GM23338 (cell line): ENCODE measurements around the gene CCDC28A. TPM values are rescaled to one million over a fixed set of nuclear protein-coding genes. Genes with fewer than 3 reads are reported as not detected.

Experiments used
- ATAC-seq: fragments of 200-7000 bp; cut with Tn5 transposase; 3 replicates; pipeline ENCODE4 v1.9.1; 2020
- DNase-seq: peaks from one replicate; pipeline ENCODE4 v3.0.0-alpha.2; 2015; ENCODE audit warnings: low spot score
- H2AFZ ChIP-seq: fragments of 200-600 bp; sonication (generic); 2 replicates; pipeline ENCODE4 v1.8.0; 2016; ENCODE audit warnings: antibody characterized with exemption, mild to moderate bottlenecking, moderate library complexity
- H3F3A ChIP-seq: fragments of 200-600 bp; sonication (generic); replicated peaks from 2 replicates; pipeline ENCODE4 v1.8.0; 2017; ENCODE audit warnings: antibody characterized with exemption, mixed run types, low read depth
- H3K27ac ChIP-seq: fragments of 200-600 bp; sonication (generic); 2 replicates; pipeline ENCODE4 v1.6.1; 2016; ENCODE audit warnings: low read depth
- H3K27me3 ChIP-seq: fragments of 200-600 bp; sonication (generic); 2 replicates; pipeline ENCODE4 v1.8.0; 2016; ENCODE audit warnings: mild to moderate bottlenecking, mixed run types, moderate library complexity; ENCODE audit not compliant: insufficient read depth
- H3K36me3 ChIP-seq: fragments of 200-600 bp; sonication (generic); 2 replicates; pipeline ENCODE4 v1.8.0; 2016; ENCODE audit warnings: mild to moderate bottlenecking; ENCODE audit not compliant: insufficient read depth
- H3K4me1 ChIP-seq: fragments of 200-600 bp; sonication (generic); 2 replicates; pipeline ENCODE4 v1.8.0; 2016; ENCODE audit warnings: mild to moderate bottlenecking, moderate library complexity; ENCODE audit not compliant: insufficient read depth
- H3K4me2 ChIP-seq: fragments of 200-600 bp; sonication (generic); 2 replicates; pipeline ENCODE4 v1.7.1; 2017; ENCODE audit warnings: mixed run types
- H3K4me3 ChIP-seq: fragments of 200-600 bp; sonication (generic); 2 replicates; pipeline ENCODE4 v1.6.1; 2016; ENCODE audit warnings: mixed run types
- H3K79me2 ChIP-seq: fragments of 200-600 bp; sonication (generic); replicated peaks from 2 replicates; pipeline ENCODE4 v1.8.0; 2017; ENCODE audit warnings: mild to moderate bottlenecking; ENCODE audit not compliant: insufficient read depth
- H3K9me2 ChIP-seq: fragments of 200-600 bp; sonication (generic); 2 replicates; pipeline ENCODE4 v1.8.0; 2017; ENCODE audit not compliant: insufficient read depth
- H4K20me1 ChIP-seq: fragments of 200-600 bp; sonication (generic); replicated peaks from 2 replicates; pipeline ENCODE4 v1.8.0; 2017; ENCODE audit warnings: mild to moderate bottlenecking; ENCODE audit not compliant: insufficient read depth
- H3K27ac Mint-ChIP-seq: 2 replicates; pipeline ENCODE4 v1.8.0; 2020; ENCODE audit warnings: inconsistent platforms, mild to moderate bottlenecking, moderate library complexity, mixed read lengths
- H3K27me3 Mint-ChIP-seq: 3 replicates; pipeline ENCODE4 v1.8.0; 2022; ENCODE audit warnings: low read depth, mild to moderate bottlenecking, moderate library complexity, mixed read lengths, inconsistent platforms; ENCODE audit not compliant: insufficient read depth, poor library complexity
- H3K36me3 Mint-ChIP-seq: 3 replicates; pipeline ENCODE4 v1.8.0; 2021; ENCODE audit warnings: low read depth, mild to moderate bottlenecking, inconsistent platforms, moderate library complexity, mixed read lengths
- H3K4me1 Mint-ChIP-seq: 3 replicates; pipeline ENCODE4 v1.8.0; 2020; ENCODE audit warnings: mild to moderate bottlenecking, inconsistent platforms, mixed read lengths
- H3K4me3 Mint-ChIP-seq: 3 replicates; pipeline ENCODE4 v1.8.0; 2021; ENCODE audit warnings: moderate library complexity, mild to moderate bottlenecking, inconsistent platforms, mixed read lengths
- H3K9me3 Mint-ChIP-seq: 3 replicates; pipeline ENCODE4 v1.8.0; 2020; ENCODE audit warnings: moderate library complexity, mild to moderate bottlenecking, inconsistent platforms, mixed read lengths
- CREB1 ChIP-seq: fragments of 250-450 bp; sonication (Bioruptor Pico); IDR thresholded peaks from 2 replicates; pipeline ENCODE4 v1.5.0; 2020; ENCODE audit warnings: low read depth, mild to moderate bottlenecking, moderate library complexity
- ETS1 ChIP-seq: IDR thresholded peaks from 2 replicates; pipeline ENCODE4 v1.6.1; 2016; ENCODE audit warnings: antibody characterized with exemption
- EZH2 ChIP-seq: fragments of 200-600 bp; sonication (generic); IDR thresholded peaks from one replicate; pipeline ENCODE4 v1.8.0; 2017; ENCODE audit warnings: antibody characterized with exemption, mild to moderate bottlenecking, low read depth; ENCODE audit not compliant: unreplicated experiment
- EZH2phosphoT487 ChIP-seq: fragments of 200-600 bp; sonication (generic); IDR thresholded peaks from one replicate; pipeline ENCODE4 v1.8.1; 2018; ENCODE audit warnings: antibody characterized with exemption; ENCODE audit not compliant: unreplicated experiment
- NANOG ChIP-seq: IDR thresholded peaks from 2 replicates; pipeline ENCODE4 v1.6.1; 2016; ENCODE audit warnings: antibody characterized with exemption, borderline replicate concordance
- REST ChIP-seq: IDR thresholded peaks from one replicate; pipeline ENCODE4 v1.6.1; 2018; ENCODE audit warnings: antibody characterized with exemption; ENCODE audit not compliant: unreplicated experiment
- ZNF114 ChIP-seq: fragments of 250-450 bp; sonication (Bioruptor Pico); IDR thresholded peaks from 2 replicates; pipeline ENCODE4 v1.5.0; 2020; ENCODE audit warnings: mild to moderate bottlenecking, moderate library complexity
- polyA plus RNA-seq: library from polyadenylated mRNA; unstranded; fragments of >200 nt; fragmentation: Nextera tagmentation; extraction: Ambion mirVana; gene quantifications from 2 replicates; pipeline ENCODE4 v1.2.1, GENCODE V29; 2016
- total RNA-seq: library from RNA; depleted of rRNA; stranded (reverse); fragments of >200 nt; shearing (Covaris generic); gene quantifications from 2 replicates; pipeline ENCODE4 v1.2.3, GENCODE V29; 2014
- TF ChIP-seq, protein P1 (sequence below), 2 experiments: fragments of 200-600 bp in 1 of 2; sonication (generic) in 1 of 2; conservative IDR thresholded peaks; 2 replicates each; pipeline versions ENCODE4 v1.5.1 to v1.6.1; 2016 to 2017; ENCODE audit warnings: antibody characterized with exemption in 2 of 2, low read depth in 2 of 2, mild to moderate bottlenecking in 2 of 2, moderate library complexity in 1 of 2

Gene CCDC28A
- total and polyA plus RNA-seq, 2 experiments from 2014 or later: 11.2 to 14.0 TPM

DNA sequence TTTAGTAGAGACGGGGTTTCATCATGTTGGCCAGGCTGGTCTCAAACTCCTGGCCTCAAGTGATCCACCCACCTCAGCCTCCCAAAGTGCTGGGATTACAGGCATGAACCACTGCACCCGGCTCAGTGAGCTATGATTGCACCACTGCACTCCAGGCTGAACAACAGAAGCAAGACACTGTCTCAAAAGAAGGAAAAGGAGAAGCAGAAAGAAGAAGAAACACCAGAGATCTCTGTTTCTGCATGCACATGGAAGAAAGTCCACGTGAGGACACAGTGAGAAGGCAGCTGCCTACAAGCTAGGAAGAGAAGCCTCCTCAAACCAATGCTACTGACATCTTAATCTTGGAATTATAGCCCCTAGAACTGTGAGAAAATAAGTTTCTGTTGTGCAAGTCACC lies 38.3 kb downstream of the CCDC28A start:
- Mint-ChIP-seq H3K36me3 (no peaks in the 10 kb centered on the region), H3K27ac (no peak overlapping the region), H3K4me1 (peaks cover 5% of the 10 kb centered on the region), H3K9me3 (no peaks in the 10 kb centered on the region), H3K4me3 (no peak overlapping the region), H3K27me3 (peaks cover 6% of the 10 kb centered on the region)
- no peaks in the 10 kb centered on the region for H3K27me3 ChIP-seq
- no peak overlapping the region for H3K4me3 ChIP-seq
- H3K9me2 ChIP-seq: no peaks in the 10 kb centered on the region
- no peaks in the 10 kb centered on the region for H3K79me2 ChIP-seq
- ATAC-seq: no peak
- H3K36me3 ChIP-seq: no peaks in the 10 kb centered on the region
- TF ChIP-seq ETS1 (no peak), EZH2 (no peak), REST (no peak), ZNF114 (no peak)
- TF ChIP-seq, protein P1, sequence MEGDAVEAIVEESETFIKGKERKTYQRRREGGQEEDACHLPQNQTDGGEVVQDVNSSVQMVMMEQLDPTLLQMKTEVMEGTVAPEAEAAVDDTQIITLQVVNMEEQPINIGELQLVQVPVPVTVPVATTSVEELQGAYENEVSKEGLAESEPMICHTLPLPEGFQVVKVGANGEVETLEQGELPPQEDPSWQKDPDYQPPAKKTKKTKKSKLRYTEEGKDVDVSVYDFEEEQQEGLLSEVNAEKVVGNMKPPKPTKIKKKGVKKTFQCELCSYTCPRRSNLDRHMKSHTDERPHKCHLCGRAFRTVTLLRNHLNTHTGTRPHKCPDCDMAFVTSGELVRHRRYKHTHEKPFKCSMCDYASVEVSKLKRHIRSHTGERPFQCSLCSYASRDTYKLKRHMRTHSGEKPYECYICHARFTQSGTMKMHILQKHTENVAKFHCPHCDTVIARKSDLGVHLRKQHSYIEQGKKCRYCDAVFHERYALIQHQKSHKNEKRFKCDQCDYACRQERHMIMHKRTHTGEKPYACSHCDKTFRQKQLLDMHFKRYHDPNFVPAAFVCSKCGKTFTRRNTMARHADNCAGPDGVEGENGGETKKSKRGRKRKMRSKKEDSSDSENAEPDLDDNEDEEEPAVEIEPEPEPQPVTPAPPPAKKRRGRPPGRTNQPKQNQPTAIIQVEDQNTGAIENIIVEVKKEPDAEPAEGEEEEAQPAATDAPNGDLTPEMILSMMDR (conservative IDR thresholded peaks at IDR 0.05; ENCODE audit: low read depth in 2 of 2): no peak
- H3F3A ChIP-seq: no peaks in the 10 kb centered on the region
- no peak for DNase-seq
- no peak overlapping the region for H3K4me2 ChIP-seq
- no peak overlapping the region for H3K27ac ChIP-seq
- no peaks in the 10 kb centered on the region for H4K20me1 ChIP-seq
- H2AFZ ChIP-seq: peak overlapping the region; percentile 59
- H3K4me1 ChIP-seq: no peaks in the 10 kb centered on the region

DNA sequence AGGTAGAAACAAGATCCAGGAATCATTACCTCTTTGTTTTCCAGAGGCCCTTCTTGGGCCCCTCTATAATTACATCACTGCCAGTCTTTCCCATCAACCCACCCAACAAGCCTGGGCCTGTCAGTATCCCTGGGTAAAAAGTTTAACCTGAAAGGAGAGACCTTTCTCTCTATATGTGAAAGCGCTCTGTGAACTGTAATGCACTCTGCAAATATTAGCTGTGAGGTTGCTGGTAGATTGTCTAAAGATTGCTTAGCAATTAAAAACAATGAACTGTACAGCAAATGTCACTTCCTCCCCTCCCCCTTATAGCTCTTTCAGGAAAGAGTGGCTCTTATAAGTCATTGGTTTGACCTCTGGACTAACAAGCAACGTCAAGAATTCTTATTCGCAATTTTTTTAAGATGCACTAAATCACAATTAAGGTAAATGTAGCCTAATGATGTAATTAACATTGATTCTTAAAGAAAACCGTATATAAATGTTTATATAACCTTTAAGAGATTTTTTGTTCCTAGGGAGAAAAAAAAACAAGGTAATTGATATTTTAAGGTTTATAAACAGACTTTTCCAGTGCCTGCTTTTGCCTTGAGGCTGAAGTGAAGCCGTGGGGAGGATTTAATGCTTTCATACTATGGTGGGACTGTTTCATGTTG lies 40.7 kb downstream of the CCDC28A start:
- ATAC-seq (no peak), DNase-seq (no peak)
- Mint-ChIP-seq H3K4me1 (peaks cover 21% of the 10 kb centered on the region), H3K36me3 (no peaks in the 10 kb centered on the region), H3K4me3 (no peak overlapping the region), H3K27me3 (peaks cover 9% of the 10 kb centered on the region), H3K9me3 (no peaks in the 10 kb centered on the region), H3K27ac (no peak overlapping the region)
- Histone ChIP-seq H3K4me1 (peaks cover 18% of the 10 kb centered on the region), H3K79me2 (no peaks in the 10 kb centered on the region), H3F3A (no peaks in the 10 kb centered on the region), H3K9me2 (no peaks in the 10 kb centered on the region), H3K36me3 (no peaks in the 10 kb centered on the region), H3K27ac (no peak overlapping the region), H2AFZ (peak overlapping the region; percentile 48; the same call in 1 of the 2 replicates), H3K4me2 (no peak overlapping the region), H3K4me3 (no peak overlapping the region), H4K20me1 (no peaks in the 10 kb centered on the region), H3K27me3 (no peaks in the 10 kb centered on the region)
- TF ChIP-seq, protein P1 (conservative IDR thresholded peaks at IDR 0.05; ENCODE audit: low read depth in 2 of 2): no peak
- TF ChIP-seq EZH2phosphoT487: no peak
- TF ChIP-seq ETS1: no peak
- TF ChIP-seq ZNF114: no peak
- no peak for TF ChIP-seq NANOG
- no peak for TF ChIP-seq CREB1 (CRISPR knock-in tag)
- TF ChIP-seq EZH2: no peak
